T-helper 2 cell treated with Interferon-gamma antibody and Interleukin-4, amounts not matched to agents 5 μg/mL and 100 μg/mL, for 36 hours (primary cell): ENCODE data around the gene PRKAR2B.
A peak's percentile ranks its signal among the peaks of the same experiment; 100 is the strongest.

ENCODE experiments used
- DNase-seq: peaks from one replicate; pipeline ENCODE4 v3.0.0; 2021; ENCODE audit warnings: low spot score
- H3K27ac Mint-ChIP-seq: one replicate; pipeline ENCODE4 v1.8.0; 2021; ENCODE audit warnings: mild to moderate bottlenecking, mixed read lengths
- H3K27me3 Mint-ChIP-seq: one replicate; pipeline ENCODE4 v1.8.0; 2021; ENCODE audit warnings: low read depth, mixed read lengths
- H3K36me3 Mint-ChIP-seq: one replicate; pipeline ENCODE4 v1.8.0; 2021; ENCODE audit warnings: low read depth, mixed read lengths
- H3K4me1 Mint-ChIP-seq: one replicate; pipeline ENCODE4 v1.8.0; 2021; ENCODE audit warnings: low read depth, mixed read lengths
- H3K4me3 Mint-ChIP-seq: one replicate; pipeline ENCODE4 v1.8.0; 2022; ENCODE audit warnings: mild to moderate bottlenecking, moderate library complexity, mixed read lengths
- H3K9me3 Mint-ChIP-seq: one replicate; pipeline ENCODE4 v1.8.0; 2021; ENCODE audit warnings: mixed read lengths

The PRKAR2B gene

GRCh38 chr7:107044347-107045194, at the start of gene PRKAR2B:
Gene PRKAR2B, plus strand, starts transcription at chr7:107044705. Its CDS starts 203 bp downstream, at chr7:107044908.
- Mint-ChIP-seq H3K27ac (no peak within 1 kb of the TSS), H3K27me3 (peaks cover 57% of the 10 kb centered on the region), H3K4me3 (peak within 1 kb of the TSS; percentile 88), H3K9me3 (no peaks in the 10 kb centered on the region), H3K4me1 (peaks cover 8% of the 10 kb centered on the region), H3K36me3 (peaks cover 3% of the 10 kb centered on the region)
- peak; percentile 63 for DNase-seq

GRCh38 chr7:106994833-106995232, 49.7 kb upstream of the PRKAR2B start:
- Mint-ChIP-seq H3K27ac (no peak overlapping the region), H3K4me1 (no peaks in the 10 kb centered on the region), H3K9me3 (no peaks in the 10 kb centered on the region), H3K27me3 (no peaks in the 10 kb centered on the region), H3K36me3 (no peaks in the 10 kb centered on the region), H3K4me3 (no peak overlapping the region)
- no peak for DNase-seq

GRCh38 chr7:106997487-106998271, 46.8 kb upstream of the PRKAR2B start:
- H3K4me1 Mint-ChIP-seq: no peaks in the 10 kb centered on the region
- H3K27me3 Mint-ChIP-seq: no peaks in the 10 kb centered on the region
- no peak overlapping the region for H3K27ac Mint-ChIP-seq
- no peaks in the 10 kb centered on the region for H3K9me3 Mint-ChIP-seq
- DNase-seq: no peak
- H3K36me3 Mint-ChIP-seq: no peaks in the 10 kb centered on the region
- no peak overlapping the region for H3K4me3 Mint-ChIP-seq

GRCh38 chr7:106999023-106999422, 45.5 kb upstream of the PRKAR2B start:
- no peaks in the 10 kb centered on the region for H3K36me3 Mint-ChIP-seq
- no peak overlapping the region for H3K4me3 Mint-ChIP-seq
- no peaks in the 10 kb centered on the region for H3K4me1 Mint-ChIP-seq
- no peak for DNase-seq
- H3K9me3 Mint-ChIP-seq: no peaks in the 10 kb centered on the region
- H3K27me3 Mint-ChIP-seq: peaks cover 1% of the 10 kb centered on the region
- H3K27ac Mint-ChIP-seq: no peak overlapping the region

- H3K36me3 Mint-ChIP-seq: no peaks in the 10 kb centered on the region
- no peaks in the 10 kb centered on the region for H3K9me3 Mint-ChIP-seq
- H3K4me3 Mint-ChIP-seq: no peak overlapping the region
- peaks cover 2% of the 10 kb centered on the region for H3K27me3 Mint-ChIP-seq
- no peak overlapping the region for H3K27ac Mint-ChIP-seq
- H3K4me1 Mint-ChIP-seq: no peaks in the 10 kb centered on the region
- no peak for DNase-seq
Observed at GRCh38 chr7:107001490-107001889, 43.0 kb upstream of the PRKAR2B start.

GRCh38 chr7:107002126-107002525, 42.4 kb upstream of the PRKAR2B start:
- peaks cover 2% of the 10 kb centered on the region for H3K27me3 Mint-ChIP-seq
- DNase-seq: no peak
- H3K36me3 Mint-ChIP-seq: no peaks in the 10 kb centered on the region
- H3K9me3 Mint-ChIP-seq: no peaks in the 10 kb centered on the region
- H3K27ac Mint-ChIP-seq: no peak overlapping the region
- H3K4me3 Mint-ChIP-seq: no peak overlapping the region
- no peaks in the 10 kb centered on the region for H3K4me1 Mint-ChIP-seq

- Mint-ChIP-seq H3K27me3 (peaks cover 2% of the 10 kb centered on the region), H3K4me3 (no peak overlapping the region), H3K4me1 (no peaks in the 10 kb centered on the region), H3K36me3 (no peaks in the 10 kb centered on the region), H3K27ac (no peak overlapping the region), H3K9me3 (no peaks in the 10 kb centered on the region)
- no peak for DNase-seq
Observed at GRCh38 chr7:107002529-107002998, 41.9 kb upstream of the PRKAR2B start.

GRCh38 chr7:107007007-107007891, 37.3 kb upstream of the PRKAR2B start:
- H3K9me3 Mint-ChIP-seq: no peaks in the 10 kb centered on the region
- H3K27ac Mint-ChIP-seq: no peak overlapping the region
- no peak for DNase-seq
- no peaks in the 10 kb centered on the region for H3K4me1 Mint-ChIP-seq
- no peak overlapping the region for H3K4me3 Mint-ChIP-seq
- no peaks in the 10 kb centered on the region for H3K36me3 Mint-ChIP-seq
- H3K27me3 Mint-ChIP-seq: peaks cover 2% of the 10 kb centered on the region

GRCh38 chr7:107007892-107008287, 36.6 kb upstream of the PRKAR2B start:
- no peak overlapping the region for H3K4me3 Mint-ChIP-seq
- peaks cover 2% of the 10 kb centered on the region for H3K27me3 Mint-ChIP-seq
- H3K4me1 Mint-ChIP-seq: no peaks in the 10 kb centered on the region
- DNase-seq: no peak
- no peaks in the 10 kb centered on the region for H3K9me3 Mint-ChIP-seq
- no peaks in the 10 kb centered on the region for H3K36me3 Mint-ChIP-seq
- no peak overlapping the region for H3K27ac Mint-ChIP-seq

GRCh38 chr7:107009846-107010203, 34.7 kb upstream of the PRKAR2B start:
- Mint-ChIP-seq H3K27me3 (peaks cover 2% of the 10 kb centered on the region), H3K36me3 (no peaks in the 10 kb centered on the region)

GRCh38 chr7:107012691-107013090, 31.8 kb upstream of the PRKAR2B start:
- Mint-ChIP-seq H3K9me3 (no peaks in the 10 kb centered on the region), H3K4me3 (no peak overlapping the region), H3K27me3 (peaks cover 6% of the 10 kb centered on the region), H3K36me3 (no peaks in the 10 kb centered on the region), H3K27ac (no peak overlapping the region), H3K4me1 (no peaks in the 10 kb centered on the region)
- no peak for DNase-seq

More at GRCh38 chr7:107009846-107010203, 34.7 kb upstream of the PRKAR2B start:
- Mint-ChIP-seq H3K4me3 (no peak overlapping the region), H3K27ac (no peak overlapping the region), H3K9me3 (no peaks in the 10 kb centered on the region), H3K4me1 (no peaks in the 10 kb centered on the region)
- DNase-seq: no peak

- DNase-seq: no peak
Observed at GRCh38 chr7:107014387-107015023, 30.0 kb upstream of the PRKAR2B start.

GRCh38 chr7:107016312-107016711, 28.2 kb upstream of the PRKAR2B start:
- Mint-ChIP-seq H3K4me1 (no peaks in the 10 kb centered on the region), H3K27ac (no peak overlapping the region), H3K9me3 (no peaks in the 10 kb centered on the region), H3K36me3 (no peaks in the 10 kb centered on the region), H3K4me3 (no peak overlapping the region), H3K27me3 (peaks cover 9% of the 10 kb centered on the region)
- no peak for DNase-seq

More at GRCh38 chr7:107014387-107015023, 30.0 kb upstream of the PRKAR2B start:
- no peaks in the 10 kb centered on the region for H3K36me3 Mint-ChIP-seq
- H3K4me3 Mint-ChIP-seq: no peak overlapping the region
- no peak overlapping the region for H3K27ac Mint-ChIP-seq
- H3K9me3 Mint-ChIP-seq: no peaks in the 10 kb centered on the region
- peaks cover 6% of the 10 kb centered on the region for H3K27me3 Mint-ChIP-seq
- H3K4me1 Mint-ChIP-seq: no peaks in the 10 kb centered on the region
